ENCODE results near the gene SMIM27.
"Not testable (repeated sequence)": the region's sequence is repeated elsewhere in the genome, so short reads cannot be mapped to it uniquely, and the experiment has no call there.

The SMIM27 gene

DNA sequence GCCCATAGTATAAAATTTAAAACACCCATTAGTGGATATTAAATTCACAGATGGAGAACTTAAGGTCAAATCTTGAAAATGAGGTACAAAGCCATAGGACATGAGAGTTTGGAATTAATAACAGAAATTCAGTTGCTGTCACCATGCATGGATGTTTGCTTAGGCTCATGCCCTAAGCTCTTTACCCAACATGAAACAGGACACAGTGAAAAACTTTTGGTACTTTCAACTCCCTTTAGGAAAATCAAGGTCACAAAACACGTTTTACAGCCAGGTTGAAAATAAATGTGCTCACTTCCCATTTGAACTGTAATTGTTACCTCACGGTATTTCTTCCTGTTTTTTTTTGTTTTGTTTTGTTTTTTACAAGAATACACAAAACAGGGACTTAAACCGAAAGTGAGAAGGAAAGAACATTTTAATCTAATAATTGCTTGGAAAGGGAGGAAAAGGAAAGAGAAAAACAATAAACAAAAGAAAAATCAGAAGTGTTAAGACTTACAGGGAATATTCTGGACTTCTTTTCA lies 6.3 kb downstream of the SMIM27 start:
- DNase-seq = no peak

DNA sequence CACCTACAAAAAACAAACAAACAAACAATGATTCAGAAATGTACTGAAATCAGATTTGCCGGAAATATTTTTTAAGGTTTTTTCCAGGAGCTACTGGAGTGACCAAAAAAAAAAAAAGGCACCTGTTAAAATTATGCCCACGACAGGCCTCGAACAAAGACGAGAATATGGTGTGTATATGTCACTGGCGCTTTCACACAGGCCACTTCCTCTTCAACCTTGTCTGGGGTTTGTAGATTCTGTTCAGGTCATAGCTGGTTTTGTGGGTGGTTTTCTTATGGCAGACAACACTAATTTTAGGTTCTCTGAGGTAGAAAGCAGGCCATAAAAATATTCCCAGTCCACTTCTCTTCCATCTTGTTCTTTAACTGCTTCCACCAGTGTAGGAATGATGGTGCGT lies 13.8 kb downstream of the SMIM27 start:
- no peak for DNase-seq

GRCh38 chr9:32566770-32567169 lies 14.6 kb downstream of the SMIM27 start:
- no peak for DNase-seq

DNA sequence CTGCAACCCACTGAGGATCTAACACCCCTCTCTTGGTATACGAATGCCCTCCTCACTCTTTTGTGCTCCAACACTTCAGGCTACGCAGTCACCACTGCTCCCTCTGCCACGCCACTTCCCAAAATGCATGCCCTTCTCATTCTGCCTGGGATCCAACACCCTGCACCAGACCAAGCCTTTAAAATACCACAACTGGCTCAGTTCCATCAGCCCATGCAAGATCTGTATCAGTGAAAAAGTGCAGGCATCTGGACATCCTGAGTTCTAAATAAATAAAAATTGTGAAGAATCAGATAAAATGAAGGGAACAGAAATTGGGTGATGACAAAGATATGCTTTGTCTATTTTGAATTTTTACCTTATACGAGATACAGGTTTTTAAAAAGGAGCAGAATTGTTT lies 18.1 kb downstream of the SMIM27 start:
- DNase-seq = no peak

- peak; percentile 88 for DNase-seq
Observed at GRCh38 chr9:32571969-32572899, 20.1 kb downstream of the SMIM27 start.

DNA sequence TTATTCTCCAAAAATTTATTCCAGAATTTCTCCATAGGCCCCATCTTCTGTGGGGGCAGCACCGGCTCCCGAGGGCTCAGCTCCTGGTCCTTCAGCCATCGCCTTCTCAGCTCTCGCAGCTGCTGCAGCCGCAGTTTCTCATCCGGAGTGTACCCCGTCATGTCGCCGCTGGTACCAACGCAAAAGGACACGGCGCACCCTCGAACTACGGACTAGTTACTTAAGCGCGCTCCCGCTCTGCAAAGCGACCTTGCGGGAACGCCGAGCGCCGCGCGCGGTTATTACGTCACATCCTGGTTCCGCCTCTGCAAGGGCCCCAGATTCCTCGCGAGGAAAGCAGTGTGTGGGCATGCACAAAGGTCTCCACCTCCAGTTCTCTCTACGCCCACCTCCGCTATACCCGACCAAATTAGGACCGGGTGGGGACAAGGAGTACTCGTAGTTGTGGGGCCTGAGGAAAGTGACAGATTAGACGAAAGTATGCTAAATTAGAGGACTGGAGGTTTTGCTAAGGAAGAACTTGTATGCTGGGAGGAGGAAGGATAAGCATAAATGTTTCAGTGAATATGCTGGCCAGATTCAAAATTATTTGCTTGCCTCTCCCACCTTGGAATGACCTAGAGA lies 20.9 kb downstream of the SMIM27 start, which contains the start of gene NDUFB6:
NDUFB6 (minus strand) TSS at position 260 of the 624 bp plus-strand sequence; CDS start at position 161, 99 bp downstream.
- DNase-seq = peak; percentile 96

- no peak for DNase-seq
Observed at GRCh38 chr9:32573821-32574220, 21.7 kb downstream of the SMIM27 start.

DNA sequence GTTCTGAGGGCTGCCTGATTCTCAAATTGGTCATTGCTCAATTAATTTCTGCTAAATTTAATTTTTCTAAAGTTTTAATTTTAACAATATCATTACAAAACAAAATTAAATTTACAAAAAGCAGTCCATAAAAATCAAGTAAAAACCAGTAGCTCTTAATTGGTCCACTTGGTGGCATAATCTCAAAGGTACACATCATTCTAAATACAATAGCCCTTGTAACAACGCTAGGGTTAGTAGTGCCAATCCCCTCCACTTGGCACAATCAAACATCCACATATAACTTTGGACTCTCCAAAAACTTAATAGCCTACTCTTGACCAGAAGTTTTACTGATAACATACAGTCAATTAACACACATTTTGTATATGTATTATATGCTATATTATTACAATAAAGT lies 22.7 kb downstream of the SMIM27 start:
- no peak for DNase-seq

DNA sequence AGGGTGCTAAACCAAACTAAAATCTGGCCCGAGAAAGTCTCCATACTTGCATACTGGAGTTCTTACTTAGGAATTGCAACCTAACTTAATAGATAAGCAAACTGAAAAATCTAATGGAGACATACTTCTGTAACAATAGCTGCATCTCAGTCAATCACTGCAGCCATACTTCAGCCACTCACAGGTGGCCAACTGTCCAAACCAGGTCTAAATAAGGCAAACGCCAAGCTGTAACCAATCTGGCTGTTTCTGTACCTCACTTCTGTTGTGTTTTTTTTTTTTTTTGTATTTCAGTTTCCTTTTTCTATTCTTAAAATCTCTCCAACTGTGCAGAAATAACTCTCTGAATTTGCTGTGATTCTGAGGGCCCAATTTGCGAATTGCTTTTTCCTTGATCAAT lies 25.2 kb downstream of the SMIM27 start:
- no peak for DNase-seq

DNA sequence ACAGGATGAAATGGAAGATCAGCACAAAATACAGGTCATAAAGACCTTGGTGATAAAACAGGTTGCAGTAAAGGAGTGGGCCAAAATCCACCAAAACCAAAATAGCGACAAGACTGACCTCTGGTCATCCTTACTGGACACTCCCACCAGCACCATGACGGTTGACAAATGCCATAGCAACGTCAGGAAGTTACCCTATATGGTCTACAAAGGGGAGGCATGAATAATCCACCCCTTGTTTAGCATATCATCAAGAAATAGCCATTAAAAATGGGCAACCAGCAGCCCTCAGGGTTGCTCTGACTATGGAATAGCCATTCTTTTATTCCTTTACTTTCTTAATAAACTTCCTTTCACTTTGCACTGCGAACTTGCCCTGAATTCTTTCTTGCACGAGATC lies 26.8 kb downstream of the SMIM27 start:
- DNase-seq = no peak

DNA sequence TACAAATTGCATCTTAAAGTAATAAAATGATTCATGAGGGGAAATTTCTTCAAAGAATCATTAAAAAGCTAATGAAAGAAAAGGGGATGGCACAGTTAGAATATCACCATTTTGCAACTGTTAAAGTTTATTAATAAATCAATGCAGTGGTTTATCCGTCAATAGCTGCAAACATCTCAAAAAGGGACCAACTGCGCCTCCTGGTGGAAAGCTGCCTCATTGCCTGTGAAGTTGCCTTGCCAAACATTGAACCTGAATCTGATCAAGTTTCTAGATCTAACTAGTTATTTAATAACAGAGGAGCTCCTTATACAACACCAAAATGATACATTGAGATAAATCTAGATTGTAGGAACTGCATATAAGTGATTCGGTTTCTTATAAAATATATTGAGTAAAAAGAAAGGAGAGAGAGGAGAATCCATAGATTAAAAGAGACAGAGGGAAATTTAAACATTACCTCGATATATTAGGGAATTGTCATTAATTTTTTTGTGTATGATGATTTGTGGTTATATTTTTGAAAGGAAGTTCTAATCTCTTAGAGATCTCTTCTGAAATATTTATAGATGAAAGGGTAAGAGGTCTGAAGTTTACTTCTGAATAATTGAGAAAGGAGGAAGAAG lies 27.7 kb downstream of the SMIM27 start:
- DNase-seq = peak; percentile 84

DNA sequence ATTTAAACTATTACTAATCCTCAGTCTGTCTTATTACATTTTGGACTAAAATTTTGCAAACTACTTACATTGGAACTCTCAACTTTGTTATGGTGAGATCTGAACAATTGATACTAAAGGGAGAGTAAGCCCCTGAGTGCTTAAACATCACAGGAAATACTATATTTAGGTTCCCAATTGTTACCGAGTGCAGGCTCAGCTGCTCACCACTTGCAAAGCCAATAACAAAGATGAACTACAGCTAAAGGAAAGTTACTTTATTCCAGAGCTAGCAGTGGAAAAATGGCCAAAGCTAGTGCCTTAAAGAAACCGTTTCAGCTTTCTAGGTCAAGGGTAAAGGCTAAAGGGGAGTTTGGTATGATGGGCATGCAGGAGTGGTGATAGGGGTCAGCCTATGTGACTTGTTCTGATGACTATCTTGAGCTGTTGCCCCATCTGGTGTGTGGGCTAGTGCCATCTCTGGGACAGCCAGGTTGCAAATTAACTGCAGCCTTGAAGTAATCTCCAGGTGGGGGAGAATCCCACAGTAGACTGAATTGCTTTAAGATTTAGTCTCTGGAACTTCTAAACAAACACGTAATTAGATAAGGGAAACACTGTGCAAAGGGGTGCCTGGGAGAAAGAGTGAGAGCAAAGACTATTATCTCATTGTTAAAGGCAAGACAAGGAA lies 28.6 kb downstream of the SMIM27 start:
- DNase-seq = no peak

DNA sequence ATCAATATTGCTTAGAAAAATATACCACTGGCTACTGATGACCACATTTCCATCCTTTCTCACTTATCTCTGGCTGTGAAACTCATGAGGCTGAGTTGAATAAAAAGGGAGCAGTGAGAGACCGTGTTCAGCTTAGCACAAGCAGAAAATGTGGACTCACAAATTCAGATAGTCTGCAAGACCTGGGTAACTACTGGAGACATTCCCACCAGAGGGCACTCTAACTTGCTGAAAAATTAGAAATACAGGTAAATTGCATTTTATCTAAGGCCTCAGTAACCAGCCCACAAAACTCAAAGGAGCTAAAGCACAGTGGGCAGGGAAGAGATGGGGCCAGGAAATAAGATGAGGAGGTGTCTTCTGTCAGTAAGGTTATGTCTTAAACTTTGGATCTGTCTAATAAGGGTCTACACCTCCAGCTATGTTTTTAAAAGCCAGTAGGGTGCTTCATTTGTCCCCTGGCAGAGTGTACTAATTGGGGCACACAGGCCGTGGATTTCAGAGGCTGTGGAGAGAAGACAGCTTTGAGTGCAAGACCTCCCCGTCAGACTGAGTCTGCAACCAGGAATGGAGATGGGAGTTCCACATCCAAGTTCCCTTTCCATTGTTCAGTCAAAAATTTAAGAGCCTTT lies 29.5 kb downstream of the SMIM27 start:
- DNase-seq = peak; percentile 57

- DNase-seq = no peak
Observed at GRCh38 chr9:32584784-32585183, 32.7 kb downstream of the SMIM27 start.

DNA sequence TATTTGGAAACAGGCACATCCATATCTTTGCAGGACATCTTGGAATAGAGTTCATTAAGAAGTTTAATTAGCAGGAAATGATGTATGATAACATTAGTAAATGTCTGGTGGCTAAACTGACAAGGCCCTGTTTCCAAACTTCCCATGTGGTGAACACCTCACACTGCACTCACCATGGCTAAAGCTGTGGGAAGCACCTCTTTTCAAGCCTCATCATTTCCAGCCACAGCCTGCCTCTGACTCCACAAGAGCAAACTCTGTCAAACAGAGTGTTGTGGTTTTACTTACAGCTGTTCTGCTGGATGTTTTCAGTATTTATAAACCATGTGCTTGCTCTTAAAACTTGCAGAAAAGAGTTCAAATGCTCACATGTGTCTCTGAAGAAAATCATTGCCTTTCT lies 35.8 kb downstream of the SMIM27 start:
- no peak for DNase-seq

DNA sequence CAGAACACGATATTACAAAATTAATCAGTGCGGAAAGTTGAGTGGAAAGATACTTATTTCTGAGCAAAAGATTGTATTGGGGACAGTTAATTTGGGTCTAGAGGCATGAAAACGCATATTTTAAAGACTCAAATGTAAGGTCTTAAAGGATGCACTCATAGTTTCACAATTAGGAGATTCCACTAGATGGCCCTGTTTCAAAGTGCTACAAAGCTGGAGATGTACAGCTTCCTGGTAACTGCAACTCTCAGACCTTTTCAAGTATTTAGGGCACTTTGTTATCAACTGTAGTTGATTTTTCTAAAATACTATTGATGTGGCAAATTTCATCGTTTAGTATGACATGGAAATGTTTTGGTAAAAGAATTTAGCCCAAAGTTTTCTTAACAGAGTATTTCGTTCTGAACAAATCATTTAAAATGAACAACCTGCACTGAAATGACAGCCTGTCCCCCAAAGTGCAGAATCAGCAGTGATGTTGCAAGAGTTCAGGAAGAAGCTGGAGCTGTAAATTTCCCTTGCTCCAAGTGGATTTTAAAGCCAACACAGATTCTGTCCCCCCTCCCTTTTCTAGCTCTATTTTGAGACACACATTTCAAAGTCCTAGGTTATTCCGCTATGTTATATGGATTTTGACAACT lies 37.1 kb downstream of the SMIM27 start:
- peak; percentile 31 for DNase-seq

DNA sequence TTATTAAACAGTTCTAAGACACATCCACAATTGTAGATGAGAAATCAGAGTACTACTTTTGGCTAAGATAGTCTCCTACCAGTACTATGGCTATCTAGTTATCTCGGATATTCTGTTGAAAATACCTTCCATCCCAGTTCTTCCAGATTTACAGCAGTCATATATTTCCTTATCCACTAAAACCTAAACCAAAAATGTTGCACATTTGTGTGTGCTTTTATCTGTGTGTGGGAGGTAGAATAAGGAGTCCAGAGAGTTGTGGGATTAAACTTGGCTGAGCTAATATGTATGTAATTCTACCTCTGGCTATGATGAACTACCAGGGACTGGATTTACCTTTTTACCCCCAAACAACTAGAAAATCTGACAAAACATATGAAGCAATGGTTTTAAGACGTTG lies 38.3 kb downstream of the SMIM27 start:
- DNase-seq = no peak

DNA sequence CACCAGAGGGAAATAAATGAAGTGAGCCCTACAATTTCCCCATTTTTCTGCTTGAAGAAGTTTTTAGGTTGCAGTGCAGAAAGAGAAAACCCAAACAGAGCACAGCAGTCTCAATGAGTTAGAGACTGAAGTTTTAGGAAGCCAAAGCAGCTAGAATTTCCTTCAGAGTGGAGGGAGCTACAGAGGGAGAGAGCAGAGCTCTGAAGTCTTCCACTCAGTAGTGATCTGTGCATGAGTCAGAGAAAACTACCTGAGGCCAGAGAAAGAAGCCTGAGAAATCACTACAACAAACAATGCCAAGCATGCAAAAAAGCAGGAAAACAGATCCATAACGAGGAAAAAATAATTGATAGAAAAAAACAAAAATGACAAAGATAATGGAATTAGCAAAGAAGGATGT lies 38.8 kb downstream of the SMIM27 start:
- DNase-seq = no peak

- DNase-seq = no peak
Observed at GRCh38 chr9:32596096-32596865, 44.2 kb downstream of the SMIM27 start.

DNA sequence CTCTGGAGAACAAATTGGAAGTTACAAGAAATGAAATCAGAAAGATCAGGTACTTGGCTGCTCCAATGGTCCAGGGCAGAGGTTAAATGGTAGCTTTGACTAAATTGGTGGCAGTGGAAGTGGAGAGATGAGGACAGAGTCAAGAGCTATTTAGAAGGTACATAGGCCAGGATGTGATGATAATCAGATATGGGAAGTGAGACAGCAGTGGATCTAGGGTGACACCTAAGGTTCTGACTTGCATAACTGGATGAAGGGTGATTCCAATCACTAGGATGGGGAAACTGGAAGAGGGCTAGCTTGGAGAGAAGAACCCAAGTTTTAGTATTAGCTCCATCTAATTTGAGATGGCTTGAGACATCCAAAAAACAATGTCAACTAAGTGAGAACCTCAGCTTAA lies 44.8 kb downstream of the SMIM27 start:
- DNase-seq = no peak

DNA sequence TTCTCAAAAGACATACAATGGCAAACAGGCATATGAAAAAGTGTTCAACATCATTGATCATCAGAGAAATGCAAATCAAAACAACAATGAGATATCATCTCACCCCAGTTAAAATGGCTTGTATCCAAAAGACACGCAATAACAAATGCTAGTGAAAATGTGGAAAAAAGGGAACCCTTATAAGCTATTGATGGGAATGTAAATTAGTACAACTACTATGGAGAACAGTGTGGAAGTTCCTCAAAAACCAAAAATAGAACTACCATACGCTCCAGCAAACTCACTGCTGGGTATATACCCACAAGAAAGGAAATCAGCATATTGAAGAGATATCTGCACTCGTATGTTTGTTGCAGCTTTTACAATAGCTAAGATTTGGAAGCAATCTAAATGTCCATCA lies 46.9 kb downstream of the SMIM27 start:
- DNase-seq = not testable (repeated sequence)

Data from CD4-positive, alpha-beta T cell treated with Interleukin-17A for 1 hour (primary cell).